ENCODE data around the gene URB1.
"Not testable (repeated sequence)": the region's sequence is repeated elsewhere in the genome, so short reads cannot be mapped to it uniquely, and the experiment has no call there.

The URB1 gene

GRCh38 chr21:32411350-32412161, 18.7 kb upstream of the URB1 start:
- peak; percentile 44 to 55 for DNase-seq

DNA sequence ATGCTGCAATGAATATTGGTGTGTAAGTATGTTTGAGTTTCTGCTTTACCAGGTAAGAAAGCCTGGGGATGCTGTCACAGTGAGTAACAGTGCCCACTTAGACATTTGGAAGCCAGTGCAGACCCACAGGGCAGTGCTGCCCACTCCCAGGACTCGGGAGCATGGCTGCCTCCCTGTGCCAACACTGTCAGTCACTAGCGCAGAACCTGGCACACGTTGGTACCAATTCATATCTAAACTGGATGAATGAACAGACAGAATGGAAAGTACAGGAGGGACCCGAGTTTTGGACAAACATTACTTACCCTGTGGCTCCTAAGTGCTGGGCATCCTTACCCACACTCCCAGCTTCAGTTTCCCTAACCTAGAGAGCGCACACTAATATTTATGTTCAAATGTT, 18.1 kb upstream of the URB1 start:
- no peak for DNase-seq

DNA sequence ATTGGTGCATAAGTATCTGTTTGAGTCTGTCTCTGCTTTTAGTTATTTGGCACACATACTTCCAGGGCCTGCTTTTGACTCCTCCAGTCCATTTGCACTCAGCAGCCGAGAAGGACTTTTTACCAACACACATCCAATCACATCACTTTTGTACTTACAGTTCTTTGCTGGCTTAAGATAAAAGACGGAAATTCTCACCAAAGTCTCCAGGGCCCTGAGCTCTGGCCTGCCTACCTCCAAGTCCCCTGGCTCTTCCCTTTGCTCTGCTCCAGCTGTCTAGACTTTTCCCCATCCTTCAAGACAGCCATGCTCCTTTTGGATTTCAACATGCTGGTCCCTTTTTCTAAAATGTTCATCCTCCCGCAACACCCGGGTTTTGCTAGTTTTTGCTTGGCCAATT, 17.5 kb upstream of the URB1 start:
- no peak for DNase-seq

- no peak for DNase-seq
Observed at GRCh38 chr21:32406405-32406804, 13.6 kb upstream of the URB1 start.

- peak; percentile 38 to 39 for DNase-seq
Observed at GRCh38 chr21:32403201-32403777, 10.5 kb upstream of the URB1 start.

- no peak for DNase-seq
Observed at GRCh38 chr21:32393677-32394001, 827 bp upstream of the URB1 start.

- peak in 1 of 2 experiments; percentile 3 for DNase-seq
Observed at GRCh38 chr21:32392299-32392879, 423 bp downstream of the URB1 start.

DNA sequence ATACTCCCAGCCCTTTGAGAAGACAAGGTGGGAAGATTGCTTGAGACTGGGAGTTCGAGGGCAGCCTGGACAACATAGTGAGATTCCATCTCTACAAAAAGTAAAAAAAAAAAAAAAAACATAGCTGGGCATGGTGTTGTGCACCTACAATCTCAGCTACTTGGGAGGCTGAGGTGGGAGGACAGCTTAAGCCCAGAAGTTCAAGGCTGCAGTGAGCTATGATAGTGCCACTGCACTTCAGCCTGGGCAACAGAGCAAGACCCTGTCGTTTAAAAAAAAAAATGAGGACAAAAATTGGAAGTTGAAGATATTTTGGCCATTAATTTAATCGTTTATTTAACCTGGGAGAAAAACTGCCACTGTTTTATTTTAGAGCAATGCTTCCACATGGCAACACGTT, 1.1 kb downstream of the URB1 start:
- DNase-seq, result no peak

GRCh38 chr21:32390537-32391224, 2.1 kb downstream of the URB1 start:
- DNase-seq, result not testable (repeated sequence)

GRCh38 chr21:32389337-32390015, 3.3 kb downstream of the URB1 start:
- DNase-seq, result no peak

DNA sequence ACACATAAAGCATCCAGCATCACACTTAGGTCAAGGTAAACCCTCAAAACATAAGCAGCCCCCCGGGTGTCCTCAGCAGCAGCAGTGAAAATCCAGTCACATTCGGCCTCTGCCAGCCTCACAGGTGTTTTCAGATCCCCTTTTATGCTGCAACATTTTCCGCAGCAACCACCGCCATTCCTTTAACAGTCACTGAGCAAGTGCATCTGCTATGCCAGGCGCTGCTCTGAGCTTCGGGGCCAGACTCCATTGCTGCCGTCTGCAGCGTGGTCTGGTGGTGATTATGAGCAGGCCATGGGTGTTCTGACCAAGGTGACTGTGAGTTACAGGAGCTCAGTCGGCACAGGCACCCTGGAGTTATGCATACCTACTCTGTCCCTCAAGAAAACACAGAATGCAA, 4.5 kb downstream of the URB1 start:
- no peak for DNase-seq

DNA sequence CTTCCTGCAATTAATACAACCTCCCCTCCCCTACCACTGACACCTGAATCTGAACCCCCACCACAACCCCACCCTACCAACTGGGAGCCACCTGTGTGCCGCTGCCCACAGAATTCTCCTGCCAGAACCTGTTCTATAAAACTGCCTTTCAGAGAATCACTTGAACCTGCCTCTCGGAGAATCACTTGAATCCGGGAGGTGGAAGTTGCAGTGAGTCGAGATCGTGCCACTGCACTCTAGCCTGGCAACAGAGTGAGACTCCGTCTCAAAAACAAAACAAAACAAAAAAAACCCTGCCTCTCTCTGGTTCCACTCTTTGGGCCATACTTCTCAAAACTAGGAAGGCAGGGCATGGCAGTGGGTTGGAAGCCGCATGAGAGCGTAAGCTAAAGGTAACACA, 5.7 kb downstream of the URB1 start:
- no peak for DNase-seq

DNA sequence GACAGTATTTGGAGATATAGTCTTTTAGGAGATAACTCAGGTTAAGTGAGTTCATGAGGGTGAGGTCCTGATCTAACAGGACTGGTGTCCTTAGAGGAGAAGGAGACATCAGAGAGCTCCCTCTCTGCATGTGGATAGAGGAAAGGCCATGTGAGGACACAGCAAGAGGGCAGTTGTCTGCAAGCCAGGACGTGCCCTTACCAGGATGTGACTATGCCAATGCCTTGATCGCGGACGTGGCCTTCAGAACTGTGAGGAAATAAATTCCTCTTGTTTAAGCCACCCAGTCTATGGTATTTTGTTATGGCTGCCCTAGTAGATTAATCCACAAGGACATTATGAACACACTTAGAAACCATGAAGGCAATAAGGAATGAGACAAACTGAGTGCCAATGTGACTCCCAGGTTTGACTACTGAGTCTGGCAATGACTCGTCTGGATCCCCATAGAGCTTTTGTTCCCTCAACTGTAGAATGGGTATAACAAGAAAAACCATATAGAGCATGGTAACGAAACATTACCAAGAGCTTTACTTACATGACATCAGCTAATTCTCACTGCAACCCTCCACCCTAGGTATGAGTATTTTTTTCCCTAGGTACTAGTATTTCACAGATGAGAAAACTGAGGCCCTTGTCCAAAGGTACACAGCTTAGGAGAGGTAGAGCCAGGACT, 6.5 kb downstream of the URB1 start:
- no peak for DNase-seq

GRCh38 chr21:32383812-32384211, 9.0 kb downstream of the URB1 start:
- DNase-seq, result no peak

DNA sequence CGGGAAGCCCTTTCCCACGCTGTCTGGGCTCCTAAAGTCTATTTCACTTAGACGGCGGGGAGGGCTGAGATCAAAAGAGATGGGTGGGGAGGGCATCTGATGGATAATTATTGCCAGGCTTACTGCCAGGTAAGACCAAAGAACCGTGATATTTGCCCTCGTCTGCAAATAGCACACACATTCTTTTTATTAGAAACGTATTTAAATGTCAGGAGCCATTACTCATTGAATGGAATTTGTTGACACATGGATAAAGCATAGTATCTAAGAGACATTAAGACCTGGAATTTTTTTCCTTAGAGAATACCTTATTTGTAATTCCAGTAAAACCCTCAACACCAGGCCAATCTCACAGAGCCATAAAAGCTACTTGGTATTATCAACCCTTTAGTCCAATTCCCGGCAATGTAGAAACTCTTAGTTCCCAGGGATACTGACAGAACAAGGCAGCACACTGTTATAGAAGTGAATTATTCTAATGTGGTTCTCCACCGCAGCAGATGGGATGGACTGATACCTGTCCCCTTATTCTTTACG, 10.6 kb downstream of the URB1 start:
- no peak for DNase-seq

- DNase-seq, result no peak
Observed at GRCh38 chr21:32381571-32381970, 11.2 kb downstream of the URB1 start.

- no peak for DNase-seq
Observed at GRCh38 chr21:32380940-32381339, 11.9 kb downstream of the URB1 start.

DNA sequence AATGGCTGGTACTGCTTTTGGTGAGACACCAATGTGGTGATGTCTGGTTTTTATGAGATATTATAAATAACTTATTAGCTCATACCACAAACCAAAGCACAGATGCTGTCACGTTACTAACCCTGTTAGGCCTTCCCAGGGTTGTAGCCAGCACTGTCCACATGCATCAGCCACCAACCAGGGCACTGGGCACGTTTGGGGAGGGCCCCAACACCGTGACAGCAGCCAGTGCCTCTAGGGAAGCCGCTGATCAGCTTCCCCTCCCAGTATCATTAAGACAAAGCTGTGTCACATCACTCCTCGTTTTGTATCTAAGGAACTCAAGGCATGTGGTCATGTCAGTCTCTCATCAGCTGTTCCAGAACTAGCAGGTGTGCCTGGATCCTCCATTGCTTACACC, 13.9 kb downstream of the URB1 start:
- no peak for DNase-seq

DNA sequence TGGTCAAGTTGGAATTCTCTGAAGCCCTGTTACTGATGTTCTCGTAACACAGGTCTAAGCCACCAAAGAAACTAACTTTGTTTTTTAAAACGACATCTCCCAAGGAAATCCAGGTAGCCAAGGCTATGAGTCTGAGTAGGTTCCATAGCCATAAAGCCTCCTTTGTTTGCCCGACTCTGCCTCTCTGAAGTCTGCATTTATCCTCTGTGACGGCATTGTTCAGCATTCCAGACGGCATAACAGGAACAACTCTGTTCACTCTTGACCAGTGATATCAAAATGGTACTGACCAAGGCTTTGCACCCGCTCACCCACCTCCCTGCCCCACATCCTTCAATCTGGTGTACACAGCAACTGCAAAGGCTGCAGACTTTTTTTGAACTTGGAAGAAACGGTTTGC, 14.8 kb downstream of the URB1 start:
- DNase-seq, result no peak

DNA sequence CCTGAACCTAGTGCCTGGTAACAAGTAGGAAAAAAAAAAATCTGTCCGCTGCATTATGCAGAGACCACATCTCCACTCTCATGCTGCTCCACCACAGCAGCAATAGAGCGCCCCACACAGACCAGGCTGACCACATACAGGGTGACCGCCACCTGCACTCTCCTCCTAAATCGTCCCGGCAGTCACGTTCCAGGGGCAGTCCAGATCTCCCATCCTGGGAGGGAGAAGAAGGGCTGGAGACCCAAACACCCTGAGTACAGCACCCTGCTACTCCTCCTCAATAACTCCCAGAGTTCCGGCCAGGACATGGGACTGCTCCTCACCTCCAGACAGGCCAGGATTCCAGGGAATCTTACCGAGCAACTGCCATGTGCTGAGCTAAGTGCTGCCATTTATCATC, 15.3 kb downstream of the URB1 start:
- DNase-seq, result no peak

DNA sequence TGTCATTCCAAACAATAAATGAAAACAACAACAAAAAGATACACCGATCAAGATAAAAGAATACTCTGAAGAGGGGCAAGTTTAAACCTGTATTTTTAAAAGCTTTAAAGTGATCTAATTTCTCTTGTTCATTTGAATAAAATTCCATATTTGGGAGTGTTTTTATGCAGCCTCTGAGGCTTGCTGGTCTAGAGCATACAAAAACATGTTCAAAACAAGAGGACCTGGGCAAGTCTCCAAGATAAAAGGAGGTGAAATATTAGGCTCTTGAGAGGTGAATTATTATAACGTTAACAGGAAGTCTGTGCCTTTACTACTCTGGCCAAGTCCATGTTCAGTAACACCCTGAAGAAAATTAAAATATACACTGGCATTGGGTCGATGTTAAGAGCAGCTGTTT, 20.1 kb downstream of the URB1 start:
- DNase-seq, result no peak

DNA sequence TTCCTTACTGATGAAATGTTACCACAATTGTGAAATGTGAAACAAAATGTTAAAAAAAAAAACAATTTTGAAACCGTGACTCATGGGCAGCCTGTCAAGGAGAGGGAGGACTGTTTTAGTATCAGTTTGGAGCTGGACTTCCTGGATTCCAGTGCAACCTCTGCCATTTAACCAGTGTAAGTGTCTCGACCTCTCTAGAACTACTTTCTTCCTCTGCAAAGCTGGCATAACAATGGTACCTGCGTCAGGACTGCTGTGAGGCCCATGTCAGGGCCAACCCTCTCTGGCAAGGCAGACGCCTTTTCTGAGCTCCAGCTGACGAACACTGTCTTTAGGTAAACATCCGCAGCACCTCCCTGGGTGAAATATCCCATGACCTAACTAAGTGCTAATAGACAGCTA, 20.9 kb downstream of the URB1 start:
- no peak for DNase-seq

All from activated CD4-positive, alpha-beta T cell treated with anti-CD3 and anti-CD28 coated beads, Interleukin-2, amount 50 U/mL, for 4 hours (primary cell).